Liver (tissue), 3 donors: Measurements from ENCODE around the gene ABHD12.

ENCODE experiments used
- EGR1 ChIP-seq, 2 donors: IDR thresholded peaks; 2 replicates each; pipeline ENCODE4 v1.6.1; 2016 to 2018; ENCODE audit warnings: antibody characterized with exemption in 2 of 2, low read depth in 2 of 2
- TF ChIP-seq, protein P1 (sequence below): fragments of 150-350 bp; IDR thresholded peaks from 2 replicates; pipeline ENCODE4 v1.5.1; 2017; ENCODE audit warnings: improper control_type of control experiment, low read depth, low read length; ENCODE audit not compliant: missing input control
- TF ChIP-seq, protein P2 (sequence below): IDR thresholded peaks from 2 replicates; pipeline ENCODE4 v1.6.1; 2016; ENCODE audit warnings: antibody characterized with exemption, mild to moderate bottlenecking
- donor health status: healthy.
- donor health status: healthy.

- TF ChIP-seq, protein P1, sequence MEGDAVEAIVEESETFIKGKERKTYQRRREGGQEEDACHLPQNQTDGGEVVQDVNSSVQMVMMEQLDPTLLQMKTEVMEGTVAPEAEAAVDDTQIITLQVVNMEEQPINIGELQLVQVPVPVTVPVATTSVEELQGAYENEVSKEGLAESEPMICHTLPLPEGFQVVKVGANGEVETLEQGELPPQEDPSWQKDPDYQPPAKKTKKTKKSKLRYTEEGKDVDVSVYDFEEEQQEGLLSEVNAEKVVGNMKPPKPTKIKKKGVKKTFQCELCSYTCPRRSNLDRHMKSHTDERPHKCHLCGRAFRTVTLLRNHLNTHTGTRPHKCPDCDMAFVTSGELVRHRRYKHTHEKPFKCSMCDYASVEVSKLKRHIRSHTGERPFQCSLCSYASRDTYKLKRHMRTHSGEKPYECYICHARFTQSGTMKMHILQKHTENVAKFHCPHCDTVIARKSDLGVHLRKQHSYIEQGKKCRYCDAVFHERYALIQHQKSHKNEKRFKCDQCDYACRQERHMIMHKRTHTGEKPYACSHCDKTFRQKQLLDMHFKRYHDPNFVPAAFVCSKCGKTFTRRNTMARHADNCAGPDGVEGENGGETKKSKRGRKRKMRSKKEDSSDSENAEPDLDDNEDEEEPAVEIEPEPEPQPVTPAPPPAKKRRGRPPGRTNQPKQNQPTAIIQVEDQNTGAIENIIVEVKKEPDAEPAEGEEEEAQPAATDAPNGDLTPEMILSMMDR, result no peak
- TF ChIP-seq, protein P2, sequence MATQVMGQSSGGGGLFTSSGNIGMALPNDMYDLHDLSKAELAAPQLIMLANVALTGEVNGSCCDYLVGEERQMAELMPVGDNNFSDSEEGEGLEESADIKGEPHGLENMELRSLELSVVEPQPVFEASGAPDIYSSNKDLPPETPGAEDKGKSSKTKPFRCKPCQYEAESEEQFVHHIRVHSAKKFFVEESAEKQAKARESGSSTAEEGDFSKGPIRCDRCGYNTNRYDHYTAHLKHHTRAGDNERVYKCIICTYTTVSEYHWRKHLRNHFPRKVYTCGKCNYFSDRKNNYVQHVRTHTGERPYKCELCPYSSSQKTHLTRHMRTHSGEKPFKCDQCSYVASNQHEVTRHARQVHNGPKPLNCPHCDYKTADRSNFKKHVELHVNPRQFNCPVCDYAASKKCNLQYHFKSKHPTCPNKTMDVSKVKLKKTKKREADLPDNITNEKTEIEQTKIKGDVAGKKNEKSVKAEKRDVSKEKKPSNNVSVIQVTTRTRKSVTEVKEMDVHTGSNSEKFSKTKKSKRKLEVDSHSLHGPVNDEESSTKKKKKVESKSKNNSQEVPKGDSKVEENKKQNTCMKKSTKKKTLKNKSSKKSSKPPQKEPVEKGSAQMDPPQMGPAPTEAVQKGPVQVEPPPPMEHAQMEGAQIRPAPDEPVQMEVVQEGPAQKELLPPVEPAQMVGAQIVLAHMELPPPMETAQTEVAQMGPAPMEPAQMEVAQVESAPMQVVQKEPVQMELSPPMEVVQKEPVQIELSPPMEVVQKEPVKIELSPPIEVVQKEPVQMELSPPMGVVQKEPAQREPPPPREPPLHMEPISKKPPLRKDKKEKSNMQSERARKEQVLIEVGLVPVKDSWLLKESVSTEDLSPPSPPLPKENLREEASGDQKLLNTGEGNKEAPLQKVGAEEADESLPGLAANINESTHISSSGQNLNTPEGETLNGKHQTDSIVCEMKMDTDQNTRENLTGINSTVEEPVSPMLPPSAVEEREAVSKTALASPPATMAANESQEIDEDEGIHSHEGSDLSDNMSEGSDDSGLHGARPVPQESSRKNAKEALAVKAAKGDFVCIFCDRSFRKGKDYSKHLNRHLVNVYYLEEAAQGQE, result no peak
- no peak for TF ChIP-seq EGR1 (IDR thresholded peaks at IDR 0.05; ENCODE audit: low read depth in 2 of 2)
These were observed 13.7 kb downstream of the ABHD12 start for GRCh38 chr20:25376886-25377285.
